Tibial nerve (tissue), 4 donors: ENCODE data around the gene HPS5. TPM values are rescaled to one million over a fixed set of nuclear protein-coding genes. Genes with fewer than 3 reads are reported as not detected.

ENCODE experiments used
- DNase-seq, 2 donors: peaks; one replicate each; pipeline ENCODE4 v3.0.0-alpha.2; 2019; ENCODE audit warnings: low spot score in 2 of 2
- H3K27ac ChIP-seq, 4 donors: fragments of 200-600 bp; sonication (generic) in 3 of 4; one replicate each; pipeline ENCODE4 v1.5.1; 2017 to 2019; ENCODE audit warnings: mild to moderate bottlenecking in 1 of 4
- H3K27me3 ChIP-seq, 2 donors: fragments of 200-600 bp; sonication (generic) in 1 of 2; one replicate each; pipeline versions ENCODE4 v1.5.1 to v1.6.0; 2017 to 2019
- H3K36me3 ChIP-seq, 3 donors: fragments of 200-600 bp; sonication (generic); one replicate each; pipeline ENCODE4 v1.5.1; 2018 to 2019
- H3K4me1 ChIP-seq, 4 donors: fragments of 200-600 bp; sonication (generic) in 3 of 4; one replicate each; pipeline ENCODE4 v1.5.1; 2017 to 2019
- H3K4me3 ChIP-seq, 4 donors: fragments of 200-600 bp; sonication (generic) in 3 of 4; one replicate each; pipeline ENCODE4 v1.5.1; 2017 to 2019; ENCODE audit warnings: mild to moderate bottlenecking in 1 of 4, moderate library complexity in 1 of 4
- H3K9me3 ChIP-seq, 4 donors: fragments of 200-600 bp; sonication (generic) in 3 of 4; one replicate each; pipeline ENCODE4 v1.5.1; 2017 to 2019
- CTCF ChIP-seq, 5 experiments: fragments of 200-600 bp in 3 of 5; fragments of 450-650 bp in 2 of 5; sonication (generic) in 3 of 5; IDR thresholded peaks; one replicate each; pipeline ENCODE4 v1.5.1; 2016 to 2019; ENCODE audit warnings: antibody characterized with exemption in 5 of 5, mild to moderate bottlenecking in 3 of 5, moderate library complexity in 2 of 5
- EP300 ChIP-seq, 2 donors: sonication (generic); formaldehyde crosslinking; IDR thresholded peaks; one replicate each; pipeline ENCODE4 v1.6.1; 2017; ENCODE audit warnings: antibody characterized with exemption in 2 of 2, mild to moderate bottlenecking in 1 of 2
- POLR2A ChIP-seq, 2 donors: fragments of 450-650 bp; IDR thresholded peaks; one replicate each; pipeline ENCODE4 v1.6.1; 2017; ENCODE audit warnings: antibody characterized with exemption in 2 of 2, mild to moderate bottlenecking in 2 of 2, moderate library complexity in 2 of 2
- WGBS, 2 donors: methylation state at CpG; one replicate each; pipeline ENCODE4 v1.1.5; 2018; 5-methylcytosine and 5-hydroxymethylcytosine counted together
- total RNA-seq, 4 donors: library from RNA; depleted of rRNA; stranded (reverse); fragments of >200 nt; gene quantifications; one replicate each; pipeline ENCODE4 v1.1.0, GENCODE V29; 2016

The HPS5 gene
- total RNA-seq, 4 donors from 2014 or later = 42.6 to 101 (median 65.2) TPM

GRCh38 chr11:18295316-18295715 is 26.6 kb downstream of the HPS5 start:
- WGBS, 2 donors = 57% methylated on average over 2 of the region's 2 CpGs
- TF ChIP-seq EP300 (IDR thresholded peaks at IDR 0.05) = no peak
- TF ChIP-seq CTCF (IDR thresholded peaks at IDR 0.05) = no peak
- no peak for TF ChIP-seq POLR2A (IDR thresholded peaks at IDR 0.05)
- H3K9me3 ChIP-seq = no peaks in the 10 kb centered on the region
- DNase-seq = no peak
- H3K27ac ChIP-seq = peak overlapping the region in 2 of 4 donors; percentile 57
- no peak overlapping the region for H3K4me3 ChIP-seq
- no peaks in the 10 kb centered on the region for H3K27me3 ChIP-seq
- H3K4me1 ChIP-seq = peaks cover 0 to 7% (median 2%) of the 10 kb centered on the region in 4 donors
- H3K36me3 ChIP-seq = peaks cover 3 to 99% (median 10%) of the 10 kb centered on the region in 3 donors

GRCh38 chr11:18294862-18295261 is 27.1 kb downstream of the HPS5 start:
- H3K27ac ChIP-seq = peak overlapping the region in 2 of 4 donors; percentile 57
- TF ChIP-seq POLR2A (IDR thresholded peaks at IDR 0.05) (no peak), EP300 (IDR thresholded peaks at IDR 0.05) (no peak), CTCF (IDR thresholded peaks at IDR 0.05) (no peak)
- H3K9me3 ChIP-seq = no peaks in the 10 kb centered on the region
- DNase-seq = no peak
- H3K4me1 ChIP-seq = peaks cover 0 to 7% (median 2%) of the 10 kb centered on the region in 4 donors
- no peak overlapping the region for H3K4me3 ChIP-seq
- peaks cover 3 to 99% (median 10%) of the 10 kb centered on the region in 3 donors for H3K36me3 ChIP-seq
- 79 to 86% methylated on average over 5 of the region's 5 CpGs for WGBS, 2 donors
- no peaks in the 10 kb centered on the region for H3K27me3 ChIP-seq

DNA sequence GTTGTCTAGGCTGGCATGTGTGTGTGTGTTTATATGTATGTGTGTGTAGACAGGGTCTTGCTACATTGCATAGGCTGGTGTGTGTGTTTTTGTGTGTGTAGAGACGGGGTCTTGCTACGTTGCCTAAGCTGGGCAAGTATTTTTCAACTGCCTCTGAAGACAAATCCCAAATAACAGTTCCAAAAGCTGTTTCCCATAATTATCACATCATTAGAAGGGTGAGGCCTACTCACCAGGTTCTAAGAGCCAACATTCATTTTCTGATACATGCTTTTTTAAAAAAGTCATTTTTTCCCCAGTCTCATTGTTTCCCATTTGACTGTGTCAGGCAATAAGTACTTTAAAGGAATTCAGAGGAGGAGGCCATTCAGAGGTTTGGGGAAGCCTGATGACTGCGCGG is 33.0 kb downstream of the HPS5 start:
- WGBS, 2 donors = 85 to 91% methylated on average over 4 of the region's 4 CpGs

DNA sequence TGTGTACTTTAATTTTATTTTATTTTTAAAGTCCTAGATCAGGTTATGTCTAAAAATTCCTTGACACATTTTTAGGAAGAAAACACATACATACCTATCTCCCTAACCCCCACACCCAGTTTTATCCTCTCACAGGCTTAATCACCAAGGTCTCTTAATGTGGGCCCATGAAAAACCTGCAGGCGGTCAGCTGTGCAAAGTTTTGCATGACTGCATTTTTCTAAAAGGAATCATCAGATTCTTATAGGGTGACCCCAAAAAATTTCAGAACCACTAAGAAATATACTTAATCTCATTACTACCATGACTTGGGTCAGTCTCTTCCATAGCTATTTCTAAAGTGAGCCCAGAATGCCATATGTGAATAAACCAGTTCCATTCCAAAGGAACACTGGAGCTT is 36.1 kb downstream of the HPS5 start:
- TF ChIP-seq EP300 (IDR thresholded peaks at IDR 0.05) (no peak), POLR2A (IDR thresholded peaks at IDR 0.05) (no peak), CTCF (IDR thresholded peaks at IDR 0.05) (no peak)
- Histone ChIP-seq H3K36me3 (peaks cover 0 to 98% (median 0%) of the 10 kb centered on the region in 3 donors), H3K27ac (no peak overlapping the region), H3K27me3 (no peaks in the 10 kb centered on the region), H3K4me3 (no peak overlapping the region), H3K4me1 (no peaks in the 10 kb centered on the region), H3K9me3 (no peaks in the 10 kb centered on the region)
- DNase-seq = no peak
- 97 to 100% methylated on average over 1 of the region's 1 CpG for WGBS, 2 donors

More for the DNA sequence above, 33.0 kb downstream of the HPS5 start:
- no peak for TF ChIP-seq POLR2A (IDR thresholded peaks at IDR 0.05)
- TF ChIP-seq CTCF (IDR thresholded peaks at IDR 0.05) = no peak
- TF ChIP-seq EP300 (IDR thresholded peaks at IDR 0.05) = no peak
- Histone ChIP-seq H3K4me1 (no peaks in the 10 kb centered on the region), H3K27ac (no peak overlapping the region), H3K36me3 (peaks cover 0 to 98% (median 0%) of the 10 kb centered on the region in 3 donors), H3K9me3 (no peaks in the 10 kb centered on the region), H3K27me3 (no peaks in the 10 kb centered on the region), H3K4me3 (no peak overlapping the region)
- DNase-seq = no peak

DNA sequence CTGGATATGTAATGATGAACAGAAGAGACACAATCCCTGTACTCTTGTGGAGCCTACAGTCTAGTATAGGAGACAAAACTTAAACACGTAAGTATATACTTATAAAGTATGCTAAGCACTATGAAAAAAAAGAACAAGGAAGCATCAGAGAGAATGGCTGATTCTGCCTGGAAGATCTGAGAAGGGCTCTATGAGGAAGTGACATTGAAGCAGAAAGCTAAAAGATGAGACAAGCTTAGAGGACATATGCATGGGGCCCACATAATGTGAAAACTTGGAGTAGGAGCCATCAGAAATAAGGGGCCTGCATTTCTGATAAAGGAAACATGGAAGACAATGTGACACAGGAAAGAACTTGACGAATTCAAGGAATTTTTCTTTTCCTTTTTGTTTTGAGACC is 39.3 kb downstream of the HPS5 start:
- Histone ChIP-seq H3K4me3 (no peak overlapping the region), H3K27me3 (no peaks in the 10 kb centered on the region), H3K4me1 (peaks cover 0 to 5% (median 0%) of the 10 kb centered on the region in 4 donors), H3K9me3 (no peaks in the 10 kb centered on the region), H3K36me3 (peaks cover 0 to 96% (median 0%) of the 10 kb centered on the region in 3 donors), H3K27ac (no peak overlapping the region)
- no peak for DNase-seq
- no peak for TF ChIP-seq EP300 (IDR thresholded peaks at IDR 0.05)
- TF ChIP-seq CTCF (IDR thresholded peaks at IDR 0.05) = no peak
- no peak for TF ChIP-seq POLR2A (IDR thresholded peaks at IDR 0.05)
- WGBS, 2 donors = 84 to 86% methylated on average over 2 of the region's 2 CpGs
